GM21723 (cell line): ENCODE results near the gene PERM1.
"Not testable (repeated sequence)": the region's sequence is repeated elsewhere in the genome, so short reads cannot be mapped to it uniquely, and the experiment has no call there.

Source experiments
- ATAC-seq: cut with Tn5 transposase; IDR thresholded peaks from one replicate; pipeline ENCODE4 v1.9.1; 2021; ENCODE audit warnings: mild to moderate bottlenecking, moderate library complexity; ENCODE audit not compliant: unreplicated experiment

The PERM1 gene

GRCh38 chr1:1014799-1015681 is 33.1 kb upstream of the PERM1 start:
- no peak for ATAC-seq

GRCh38 chr1:1013922-1014648 is 32.2 kb upstream of the PERM1 start:
- no peak for ATAC-seq

- peak; percentile 83 for ATAC-seq
Observed at GRCh38 chr1:1013105-1013921, 31.4 kb upstream of the PERM1 start, which contains the start of gene ISG15. Gene ISG15, plus strand, starts transcription at chr1:1013497. Its CDS starts 77 bp downstream, at chr1:1013574.

DNA sequence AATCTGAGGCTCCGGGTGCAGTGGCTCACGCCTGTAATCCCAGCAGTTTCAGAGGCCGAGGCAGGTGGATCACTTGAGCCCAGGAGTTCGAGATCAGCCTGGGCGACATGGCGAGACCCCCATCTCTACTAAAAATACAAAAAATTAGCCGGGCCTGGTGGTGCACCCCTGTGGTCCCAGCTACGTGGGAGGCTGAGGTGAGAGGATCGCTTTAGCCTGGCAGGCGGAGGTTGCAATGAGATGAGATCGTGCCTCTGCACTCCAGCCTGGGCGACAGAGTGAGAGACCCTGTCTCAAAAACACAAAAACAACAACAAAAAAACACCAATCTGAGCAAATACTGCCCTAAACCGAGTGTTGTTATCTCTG is 30.8 kb upstream of the PERM1 start:
- not testable (repeated sequence) for ATAC-seq

DNA sequence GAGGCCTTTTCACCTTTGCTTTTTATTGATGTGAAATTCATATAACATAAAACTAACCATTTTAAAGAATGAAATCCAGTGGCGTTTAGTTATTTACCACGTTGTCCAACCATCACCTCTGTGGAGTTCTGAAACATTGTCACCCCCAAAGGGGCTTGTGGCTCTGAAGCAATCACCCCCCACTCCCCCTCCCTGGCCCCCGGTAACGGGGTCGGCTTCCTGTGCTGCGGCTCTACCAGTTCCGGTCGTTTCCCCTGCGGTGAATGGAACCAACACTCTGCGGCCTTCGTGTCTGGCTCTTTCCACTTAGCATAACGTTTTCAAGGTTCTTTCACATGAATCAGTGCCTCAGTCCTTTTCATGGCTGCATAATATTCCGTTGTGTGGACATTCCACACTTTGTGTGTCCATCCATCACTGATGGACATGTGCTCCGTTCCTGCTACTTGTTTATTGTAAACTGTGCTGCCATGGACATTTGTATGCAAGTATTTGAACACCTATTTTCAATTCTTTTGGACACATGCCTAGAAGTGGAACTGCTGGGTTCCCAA is 29.6 kb upstream of the PERM1 start:
- no peak for ATAC-seq

- ATAC-seq = not testable (repeated sequence)
Observed at GRCh38 chr1:1010131-1010530, 28.2 kb upstream of the PERM1 start.

DNA sequence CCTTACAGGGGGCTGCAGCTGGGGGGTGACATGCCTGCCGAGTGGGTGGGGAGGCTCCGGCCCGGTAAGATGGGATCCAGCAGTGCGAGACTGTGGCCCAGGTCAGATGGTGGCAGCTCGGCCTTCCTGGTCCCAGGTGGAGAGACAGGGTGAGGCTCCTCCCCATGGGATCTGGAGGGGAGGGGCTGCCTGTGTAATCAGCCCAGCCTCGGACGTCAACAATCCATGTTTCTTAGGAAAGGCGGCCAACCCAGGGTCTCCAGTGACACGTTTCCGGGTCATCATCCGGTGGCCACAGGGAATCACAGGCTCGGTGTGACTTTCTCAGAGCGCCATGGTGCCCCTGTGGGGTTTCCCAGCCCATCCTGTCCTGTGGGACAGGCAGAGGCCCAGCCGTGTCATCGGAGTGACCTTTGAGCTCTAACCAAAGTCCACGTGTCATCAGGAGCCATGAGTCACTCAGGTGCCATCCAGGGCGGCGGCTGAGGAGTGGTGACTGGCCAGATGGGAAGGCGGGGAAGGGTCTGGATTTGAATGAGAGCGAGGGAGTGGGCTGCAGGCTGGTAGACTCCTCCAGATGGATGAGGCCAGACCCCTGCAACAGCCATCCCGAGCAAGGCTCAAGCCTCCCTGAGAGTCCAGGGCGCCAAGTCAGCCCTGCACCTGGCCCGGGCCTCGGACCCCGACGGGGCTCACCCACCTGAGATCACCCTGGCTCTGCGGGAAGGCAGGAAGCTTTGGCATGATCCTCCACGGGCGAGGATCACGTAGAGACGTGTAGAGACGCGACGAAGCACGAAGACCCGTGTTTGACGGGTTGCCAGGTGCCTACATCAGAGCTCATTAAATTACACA is 24.6 kb upstream of the PERM1 start:
- ATAC-seq = no peak

DNA sequence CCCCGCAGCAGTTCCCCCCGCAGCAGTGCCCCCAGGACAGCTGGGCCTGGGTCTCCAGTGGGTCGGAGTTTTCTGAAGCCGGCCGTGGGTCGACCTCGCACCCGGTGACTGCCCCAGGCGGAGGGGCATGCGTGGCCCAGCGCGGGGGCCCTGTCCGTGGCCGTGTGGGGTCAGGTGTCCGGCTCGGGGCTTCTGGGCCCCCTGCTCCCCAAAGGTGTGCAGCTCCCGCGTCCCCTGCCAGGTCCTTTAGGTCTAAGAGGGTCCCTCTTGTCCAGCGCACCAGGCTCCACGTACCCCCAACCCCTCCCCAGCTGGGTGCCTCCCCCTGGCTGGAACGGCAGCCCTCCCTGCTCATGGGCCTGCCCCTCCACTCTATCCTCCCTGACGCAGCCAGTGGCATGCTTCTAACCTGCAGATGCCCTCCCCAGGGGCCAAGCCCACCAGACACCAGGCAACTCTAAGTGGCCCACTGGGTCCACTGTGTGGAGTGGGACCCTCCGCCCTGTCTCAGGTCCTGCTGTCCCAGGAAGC is 23.9 kb upstream of the PERM1 start:
- ATAC-seq = no peak

- ATAC-seq = no peak
Observed at GRCh38 chr1:1004780-1005697, 23.1 kb upstream of the PERM1 start.

DNA sequence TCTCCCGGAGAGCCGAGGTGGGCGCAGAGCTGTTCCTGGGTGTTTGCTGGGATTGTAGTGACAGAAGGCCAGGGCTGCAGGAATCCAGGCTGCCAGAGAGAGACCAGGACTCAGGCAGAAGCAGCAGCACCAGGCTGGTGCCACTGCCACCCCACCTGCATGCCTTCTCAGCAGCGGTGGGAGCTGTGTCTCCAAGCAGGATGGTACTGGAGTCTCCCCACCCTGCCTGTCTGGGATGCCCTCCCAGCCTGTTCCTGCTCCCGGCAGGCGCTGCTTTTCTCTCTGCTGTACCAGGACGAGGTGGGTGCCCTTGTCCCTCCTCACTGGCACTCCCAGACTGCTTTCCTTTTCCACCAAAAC is 22.5 kb upstream of the PERM1 start:
- no peak for ATAC-seq

DNA sequence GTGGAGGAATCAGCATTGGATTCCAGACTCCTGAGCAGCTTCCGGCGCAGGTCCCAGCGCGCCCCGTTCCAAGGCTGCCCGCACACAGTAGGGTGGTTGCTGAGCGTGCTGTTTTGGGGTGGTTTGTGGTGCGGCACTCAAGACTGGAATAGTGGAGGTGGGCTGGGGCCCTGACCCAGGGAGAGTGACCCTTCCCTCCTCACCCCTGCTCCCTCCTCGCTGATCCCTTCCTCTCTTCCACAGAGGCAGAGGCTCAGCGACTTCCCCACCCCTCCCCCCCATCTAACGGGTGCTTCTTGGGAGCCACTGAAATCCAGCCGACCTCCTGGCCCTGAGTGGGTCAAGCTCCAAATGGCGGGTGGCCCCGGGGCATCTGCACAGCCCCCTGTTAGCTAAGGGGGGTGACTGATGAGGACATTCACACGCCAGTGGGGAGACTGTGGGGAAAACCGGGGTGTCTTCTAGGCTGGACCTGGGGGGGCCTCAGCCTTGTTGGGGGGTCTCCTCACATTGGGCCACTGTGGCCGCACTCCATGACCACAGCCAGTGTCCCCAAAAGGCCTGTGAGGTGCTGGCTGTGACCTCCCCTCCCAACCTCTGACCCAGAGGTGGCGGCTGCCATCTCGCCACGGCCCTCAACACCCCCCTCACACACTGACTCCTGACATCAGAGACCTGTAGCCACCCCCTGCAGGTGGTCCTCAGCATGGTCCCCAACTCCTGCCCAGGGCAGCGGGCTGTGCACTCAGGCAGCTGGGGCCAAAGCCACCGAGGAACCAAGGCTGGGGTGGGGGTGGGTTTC is 21.9 kb upstream of the PERM1 start:
- ATAC-seq = no peak

- ATAC-seq = no peak
Observed at GRCh38 chr1:1001057-1001783, 19.3 kb upstream of the PERM1 start.

DNA sequence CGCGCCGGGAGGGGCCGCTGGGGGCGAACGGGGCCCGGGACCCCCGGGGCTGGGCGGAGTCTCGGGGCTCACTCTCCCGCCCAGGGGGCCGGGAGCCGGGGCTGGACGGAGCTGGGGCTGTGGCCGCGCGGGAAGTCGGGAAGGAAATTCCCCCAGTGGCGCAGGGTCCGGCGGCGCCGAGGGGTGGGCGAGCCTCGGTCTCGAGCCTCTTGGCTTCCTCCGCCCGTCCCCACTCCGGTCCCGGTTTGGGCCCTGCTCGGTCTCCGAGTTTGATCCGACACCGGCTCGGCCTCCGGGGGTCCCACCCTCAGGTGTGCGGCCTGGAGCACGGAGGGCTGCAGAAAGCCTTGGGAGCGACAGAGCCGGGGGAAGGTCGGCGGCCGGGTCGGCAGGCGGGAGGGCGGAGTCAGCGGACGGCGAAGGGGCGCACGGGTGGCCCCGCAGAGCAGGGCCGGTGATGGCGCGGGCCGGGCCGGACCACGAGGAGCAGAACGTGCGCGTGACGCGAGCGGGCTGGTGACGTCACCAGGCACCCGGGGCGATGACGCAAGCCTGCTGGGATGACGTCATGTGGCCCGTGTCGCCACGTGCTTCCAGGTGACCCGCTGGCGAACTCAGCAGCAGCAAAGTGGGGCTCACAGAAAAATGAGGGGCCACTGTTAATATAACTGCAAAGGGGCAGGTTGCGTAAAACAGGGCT is 18.6 kb upstream of the PERM1 start:
- no peak for ATAC-seq

- no peak for ATAC-seq
Observed at GRCh38 chr1:999725-1000356, 17.9 kb upstream of the PERM1 start, which contains the start of gene HES4. Gene HES4, minus strand, starts transcription at chr1:1000097. Its CDS starts 124 bp downstream, at chr1:999973.

DNA sequence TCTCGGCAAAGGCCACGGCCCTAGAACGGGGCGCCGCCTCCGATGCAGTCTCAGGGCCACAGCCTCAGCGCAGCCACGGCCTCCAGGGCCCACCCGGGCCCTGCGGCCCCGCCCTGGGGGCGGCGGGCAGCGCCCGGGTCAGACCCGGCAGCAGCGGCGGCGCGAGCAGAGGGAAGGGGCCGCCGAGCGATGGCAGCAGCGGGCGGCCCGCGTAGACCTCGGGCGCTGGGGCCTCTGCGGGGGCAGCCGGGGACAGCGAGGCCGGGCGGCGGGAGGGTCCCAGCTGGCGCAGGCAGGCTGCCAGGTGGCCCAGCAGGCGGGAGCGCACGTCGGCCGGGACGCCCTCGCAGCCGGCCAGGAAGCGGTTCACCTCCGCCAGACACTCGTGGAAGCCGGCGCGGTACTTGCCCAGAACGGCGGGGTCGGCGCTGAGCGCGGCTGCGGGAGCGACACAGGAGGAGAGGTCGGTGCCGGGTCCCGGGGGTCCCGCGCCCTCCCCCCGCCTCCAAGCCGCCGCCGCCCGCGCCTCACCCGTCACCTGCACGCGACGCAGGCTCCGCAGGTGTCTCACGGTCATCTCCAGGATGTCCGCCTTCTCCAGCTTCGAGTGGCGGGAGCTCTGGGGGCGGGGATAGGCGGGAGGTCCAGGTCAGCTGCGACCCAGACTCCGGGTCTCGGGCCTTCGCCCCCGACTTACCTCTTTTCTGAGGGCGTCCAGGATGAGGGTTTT is 17.3 kb upstream of the PERM1 start:
- ATAC-seq = no peak

DNA sequence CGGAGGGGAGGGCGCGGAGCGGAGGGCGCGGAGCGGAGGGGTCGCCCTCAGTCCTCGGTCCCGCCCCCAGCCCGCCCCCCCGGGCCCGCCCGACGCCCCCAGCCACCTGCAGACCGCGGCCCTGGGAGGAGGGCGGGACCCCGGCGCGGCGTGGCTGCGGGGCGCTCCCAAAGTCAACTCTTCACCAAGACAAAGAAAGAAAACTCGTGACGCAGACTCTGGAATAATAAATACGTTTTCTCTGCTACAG is 16.8 kb upstream of the PERM1 start:
- ATAC-seq = no peak
